HEK293 (cell line): ENCODE data around the gene GAS7.

Experiments
- FEZF1 ChIP-seq: fragments of 450-650 bp; formaldehyde crosslinking; IDR thresholded peaks from 2 replicates; pipeline ENCODE4 v1.5.1; 2016; ENCODE audit warnings: missing biosample characterization, missing genetic modification characterization
- GFI1B ChIP-seq: fragments of 450-650 bp; formaldehyde crosslinking; IDR thresholded peaks from 2 replicates; pipeline ENCODE4 v1.5.1; 2016; ENCODE audit warnings: missing biosample characterization, missing genetic modification characterization
- HOXA7 ChIP-seq: sonication (generic); formaldehyde crosslinking; IDR thresholded peaks from 2 replicates; pipeline ENCODE4 v1.8.1; 2022; ENCODE audit warnings: missing genetic modification reagents, borderline replicate concordance
- HOXD13 ChIP-seq: sonication (generic); formaldehyde crosslinking; IDR thresholded peaks from 2 replicates; pipeline ENCODE4 v1.8.0; 2022; ENCODE audit warnings: missing genetic modification reagents, borderline replicate concordance
- MZF1 ChIP-seq: fragments of 450-650 bp; formaldehyde crosslinking; IDR thresholded peaks from 2 replicates; pipeline ENCODE4 v1.5.1; 2017; ENCODE audit warnings: missing biosample characterization, missing genetic modification characterization, borderline replicate concordance
- OSR2 ChIP-seq: fragments of 450-650 bp; formaldehyde crosslinking; IDR thresholded peaks from 2 replicates; pipeline ENCODE4 v1.5.1; 2016; ENCODE audit warnings: missing biosample characterization, missing genetic modification characterization
- PBX3 ChIP-seq: sonication (generic); formaldehyde crosslinking; IDR thresholded peaks from 2 replicates; pipeline ENCODE4 v1.8.1; 2022; ENCODE audit warnings: mild to moderate bottlenecking, moderate library complexity, missing genetic modification reagents
- SALL2 ChIP-seq: fragments of 450-650 bp; formaldehyde crosslinking; IDR thresholded peaks from 2 replicates; pipeline ENCODE4 v1.5.0; 2017; ENCODE audit warnings: missing biosample characterization, mild to moderate bottlenecking, missing genetic modification characterization, borderline replicate concordance
- SP2 ChIP-seq: fragments of 450-650 bp; formaldehyde crosslinking; IDR thresholded peaks from 2 replicates; pipeline ENCODE4 v1.5.1; 2016; ENCODE audit warnings: missing biosample characterization, missing genetic modification characterization
- ZBTB17 ChIP-seq: fragments of 450-650 bp; formaldehyde crosslinking; IDR thresholded peaks from 2 replicates; pipeline ENCODE4 v1.5.1; 2016; ENCODE audit warnings: missing biosample characterization, missing genetic modification characterization
- ZFP41 ChIP-seq: fragments of 450-650 bp; formaldehyde crosslinking; IDR thresholded peaks from 2 replicates; pipeline ENCODE4 v1.5.1; 2016; ENCODE audit warnings: missing biosample characterization, missing genetic modification characterization, borderline replicate concordance
- ZIC2 ChIP-seq: fragments of 450-650 bp; formaldehyde crosslinking; IDR thresholded peaks from 2 replicates; pipeline ENCODE4 v1.5.1; 2016; ENCODE audit warnings: missing biosample characterization, missing genetic modification characterization
- ZNF10 ChIP-seq: fragments of 450-650 bp; formaldehyde crosslinking; IDR thresholded peaks from 2 replicates; pipeline ENCODE4 v1.5.1; 2017; ENCODE audit warnings: missing biosample characterization, missing genetic modification characterization
- ZNF112 ChIP-seq: fragments of 450-650 bp; formaldehyde crosslinking; IDR thresholded peaks from 2 replicates; pipeline ENCODE4 v1.5.0; 2017; ENCODE audit warnings: missing biosample characterization, missing genetic modification characterization
- ZNF140 ChIP-seq: fragments of 450-650 bp; formaldehyde crosslinking; IDR thresholded peaks from 2 replicates; pipeline ENCODE4 v1.5.1; 2016; ENCODE audit warnings: missing biosample characterization, missing genetic modification characterization
- ZNF169 ChIP-seq: fragments of 450-650 bp; formaldehyde crosslinking; IDR thresholded peaks from 2 replicates; pipeline ENCODE4 v1.5.1; 2016; ENCODE audit warnings: missing biosample characterization, missing genetic modification characterization
- ZNF175 ChIP-seq: fragments of 450-650 bp; formaldehyde crosslinking; IDR thresholded peaks from 2 replicates; pipeline ENCODE4 v1.5.1; 2016; ENCODE audit warnings: missing biosample characterization, missing genetic modification characterization
- ZNF221 ChIP-seq: fragments of 450-650 bp; formaldehyde crosslinking; IDR thresholded peaks from 2 replicates; pipeline ENCODE4 v1.5.1; 2017; ENCODE audit warnings: missing biosample characterization, missing genetic modification characterization, borderline replicate concordance
- ZNF311 ChIP-seq: fragments of 450-650 bp; formaldehyde crosslinking; IDR thresholded peaks from 2 replicates; pipeline ENCODE4 v1.5.1; 2017; ENCODE audit warnings: missing biosample characterization, missing genetic modification characterization, borderline replicate concordance
- ZNF394 ChIP-seq: fragments of 450-650 bp; formaldehyde crosslinking; IDR thresholded peaks from 2 replicates; pipeline ENCODE4 v1.5.1; 2016; ENCODE audit warnings: missing biosample characterization, missing genetic modification characterization, mild to moderate bottlenecking, moderate library complexity, borderline replicate concordance
- ZNF416 ChIP-seq: fragments of 450-650 bp; formaldehyde crosslinking; IDR thresholded peaks from 2 replicates; pipeline ENCODE4 v1.5.1; 2016; ENCODE audit warnings: missing biosample characterization, missing genetic modification characterization
- ZNF548 ChIP-seq: fragments of 450-650 bp; formaldehyde crosslinking; IDR thresholded peaks from 2 replicates; pipeline ENCODE4 v1.5.1; 2016; ENCODE audit warnings: missing biosample characterization, missing genetic modification characterization
- ZNF571 ChIP-seq: fragments of 450-650 bp; formaldehyde crosslinking; IDR thresholded peaks from 2 replicates; pipeline ENCODE4 v1.5.0; 2017; ENCODE audit warnings: missing biosample characterization, missing genetic modification characterization
- ZNF585B ChIP-seq: fragments of 450-650 bp; formaldehyde crosslinking; IDR thresholded peaks from 2 replicates; pipeline ENCODE4 v1.5.1; 2016; ENCODE audit warnings: missing biosample characterization, missing genetic modification characterization
- ZNF600 ChIP-seq: fragments of 450-650 bp; formaldehyde crosslinking; IDR thresholded peaks from 2 replicates; pipeline ENCODE4 v1.5.1; 2016; ENCODE audit warnings: missing biosample characterization, missing genetic modification characterization
- ZNF624 ChIP-seq: fragments of 450-650 bp; formaldehyde crosslinking; IDR thresholded peaks from 2 replicates; pipeline ENCODE4 v1.5.1; 2017; ENCODE audit warnings: missing biosample characterization, missing genetic modification characterization
- ZNF645 ChIP-seq: fragments of 450-650 bp; formaldehyde crosslinking; IDR thresholded peaks from 2 replicates; pipeline ENCODE4; 2016; ENCODE audit warnings: missing biosample characterization, missing genetic modification characterization
- ZNF658 ChIP-seq: fragments of 450-650 bp; formaldehyde crosslinking; IDR thresholded peaks from 2 replicates; pipeline ENCODE4; 2016; ENCODE audit warnings: missing biosample characterization, missing genetic modification characterization
- ZNF701 ChIP-seq: fragments of 450-650 bp; formaldehyde crosslinking; IDR thresholded peaks from 2 replicates; pipeline ENCODE4 v1.5.1; 2016; ENCODE audit warnings: missing biosample characterization, missing genetic modification characterization
- TF ChIP-seq, protein P1 (sequence below): fragments of 450-650 bp; formaldehyde crosslinking; IDR thresholded peaks from 2 replicates; pipeline ENCODE4 v1.5.1; 2016; ENCODE audit warnings: missing biosample characterization, missing genetic modification characterization
- TF ChIP-seq, protein P2 (sequence below): fragments of 450-650 bp; formaldehyde crosslinking; IDR thresholded peaks from 2 replicates; pipeline ENCODE4 v1.5.1; 2016; ENCODE audit warnings: missing biosample characterization, missing genetic modification characterization
- TF ChIP-seq, protein P3 (sequence below): fragments of 450-650 bp; formaldehyde crosslinking; IDR thresholded peaks from 2 replicates; pipeline ENCODE4 v1.5.1; 2016; ENCODE audit warnings: missing biosample characterization, missing genetic modification characterization
- TF ChIP-seq, protein P4 (sequence below): fragments of 450-650 bp; formaldehyde crosslinking; IDR thresholded peaks from 2 replicates; pipeline ENCODE4 v1.5.1; 2016; ENCODE audit warnings: missing biosample characterization, missing genetic modification characterization

GAS7 gene

GRCh38 chr17:10114931-10115535, 83.4 kb downstream of the GAS7 start (continued):
- TF ChIP-seq, protein P1, sequence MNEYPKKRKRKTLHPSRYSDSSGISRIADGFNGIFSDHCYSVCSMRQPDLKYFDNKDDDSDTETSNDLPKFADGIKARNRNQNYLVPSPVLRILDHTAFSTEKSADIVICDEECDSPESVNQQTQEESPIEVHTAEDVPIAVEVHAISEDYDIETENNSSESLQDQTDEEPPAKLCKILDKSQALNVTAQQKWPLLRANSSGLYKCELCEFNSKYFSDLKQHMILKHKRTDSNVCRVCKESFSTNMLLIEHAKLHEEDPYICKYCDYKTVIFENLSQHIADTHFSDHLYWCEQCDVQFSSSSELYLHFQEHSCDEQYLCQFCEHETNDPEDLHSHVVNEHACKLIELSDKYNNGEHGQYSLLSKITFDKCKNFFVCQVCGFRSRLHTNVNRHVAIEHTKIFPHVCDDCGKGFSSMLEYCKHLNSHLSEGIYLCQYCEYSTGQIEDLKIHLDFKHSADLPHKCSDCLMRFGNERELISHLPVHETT (tag by site-specific recombination) = no peak
- no peak for TF ChIP-seq SALL2 (tag by site-specific recombination)
- TF ChIP-seq MZF1 = no peak
- TF ChIP-seq ZNF10 (tag by site-specific recombination) = no peak
- TF ChIP-seq ZNF571 = no peak
- no peak for TF ChIP-seq ZNF169 (tag by site-specific recombination)
- peak; percentile 85 for TF ChIP-seq ZIC2 (tag by site-specific recombination)
- no peak for TF ChIP-seq ZNF645 (tag by site-specific recombination)
- TF ChIP-seq ZNF658 = no peak
- no peak for TF ChIP-seq FEZF1
- TF ChIP-seq, protein P2, sequence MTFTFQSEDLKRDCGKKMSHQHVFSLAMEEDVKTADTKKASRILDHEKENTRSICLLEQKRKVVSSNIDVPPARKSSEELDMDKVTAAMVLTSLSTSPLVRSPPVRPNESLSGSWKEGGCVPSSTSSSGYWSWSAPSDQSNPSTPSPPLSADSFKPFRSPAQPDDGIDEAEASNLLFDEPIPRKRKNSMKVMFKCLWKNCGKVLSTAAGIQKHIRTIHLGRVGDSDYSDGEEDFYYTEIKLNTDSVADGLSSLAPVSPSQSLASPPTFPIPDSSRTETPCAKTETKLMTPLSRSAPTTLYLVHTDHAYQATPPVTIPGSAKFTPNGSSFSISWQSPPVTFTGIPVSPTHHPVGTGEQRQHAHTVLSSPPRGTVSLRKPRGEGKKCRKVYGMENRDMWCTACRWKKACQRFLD (tag by site-specific recombination) = no peak
- TF ChIP-seq ZBTB17 (tag by site-specific recombination) = peak; percentile 75
- TF ChIP-seq, protein P3, sequence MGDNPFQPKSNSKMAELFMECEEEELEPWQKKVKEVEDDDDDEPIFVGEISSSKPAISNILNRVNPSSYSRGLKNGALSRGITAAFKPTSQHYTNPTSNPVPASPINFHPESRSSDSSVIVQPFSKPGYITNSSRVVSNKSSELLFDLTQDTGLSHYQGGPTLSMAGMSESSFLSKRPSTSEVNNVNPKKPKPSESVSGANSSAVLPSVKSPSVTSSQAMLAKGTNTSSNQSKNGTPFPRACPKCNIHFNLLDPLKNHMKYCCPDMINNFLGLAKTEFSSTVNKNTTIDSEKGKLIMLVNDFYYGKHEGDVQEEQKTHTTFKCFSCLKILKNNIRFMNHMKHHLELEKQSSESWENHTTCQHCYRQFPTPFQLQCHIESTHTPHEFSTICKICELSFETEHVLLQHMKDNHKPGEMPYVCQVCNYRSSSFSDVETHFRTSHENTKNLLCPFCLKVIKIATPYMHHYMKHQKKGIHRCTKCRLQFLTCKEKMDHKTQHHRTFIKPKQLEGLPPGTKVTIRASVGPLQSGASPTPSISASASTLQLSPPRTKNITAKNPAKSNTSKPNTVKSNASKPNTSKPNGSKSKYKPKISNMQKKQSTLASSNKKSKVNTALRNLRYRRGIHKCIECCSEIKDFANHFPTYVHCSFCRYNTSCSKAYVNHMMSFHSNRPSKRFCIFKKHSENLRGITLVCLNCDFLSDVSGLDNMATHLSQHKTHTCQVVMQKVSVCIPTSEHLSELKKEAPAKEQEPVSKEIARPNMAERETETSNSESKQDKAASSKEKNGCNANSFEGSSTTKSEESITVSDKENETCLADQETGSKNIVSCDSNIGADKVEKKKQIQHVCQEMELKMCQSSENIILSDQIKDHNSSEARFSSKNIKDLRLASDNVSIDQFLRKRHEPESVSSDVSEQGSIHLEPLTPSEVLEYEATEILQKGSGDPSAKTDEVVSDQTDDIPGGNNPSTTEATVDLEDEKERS = no peak
- TF ChIP-seq PBX3 (CRISPR knock-in tag) = no peak
- no peak for TF ChIP-seq ZNF585B
- TF ChIP-seq SP2 (tag by site-specific recombination) = no peak; the same call in 1 of the 2 replicates
- 0 out of 2 replicates have a peak, but pooled peaks have one; percentile 16 for TF ChIP-seq ZNF701 (tag by site-specific recombination)
- peak; percentile 42; the same call in 1 of the 2 replicates for TF ChIP-seq ZNF600 (tag by site-specific recombination)
- TF ChIP-seq GFI1B = no peak
- TF ChIP-seq ZNF112 (tag by site-specific recombination) = no peak
- no peak for TF ChIP-seq OSR2 (tag by site-specific recombination)
- no peak for TF ChIP-seq ZNF548 (tag by site-specific recombination)
- TF ChIP-seq ZNF175 (tag by site-specific recombination) = no peak
- TF ChIP-seq ZFP41 (tag by site-specific recombination) = no peak
- peak; percentile 23; the same call in 1 of the 2 replicates for TF ChIP-seq ZNF394 (tag by site-specific recombination)
- no peak for TF ChIP-seq ZNF624
- TF ChIP-seq HOXA7 = no peak
- no peak for TF ChIP-seq ZNF416 (tag by site-specific recombination)
- no peak for TF ChIP-seq HOXD13
- no peak for TF ChIP-seq ZNF221
- TF ChIP-seq ZNF140 (tag by site-specific recombination) = no peak
- no peak for TF ChIP-seq ZNF311 (tag by site-specific recombination)
- TF ChIP-seq, protein P4, sequence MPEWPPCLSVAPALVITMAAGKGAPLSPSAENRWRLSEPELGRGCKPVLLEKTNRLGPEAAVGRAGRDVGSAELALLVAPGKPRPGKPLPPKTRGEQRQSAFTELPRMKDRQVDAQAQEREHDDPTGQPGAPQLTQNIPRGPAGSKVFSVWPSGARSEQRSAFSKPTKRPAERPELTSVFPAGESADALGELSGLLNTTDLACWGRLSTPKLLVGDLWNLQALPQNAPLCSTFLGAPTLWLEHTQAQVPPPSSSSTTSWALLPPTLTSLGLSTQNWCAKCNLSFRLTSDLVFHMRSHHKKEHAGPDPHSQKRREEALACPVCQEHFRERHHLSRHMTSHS = no peak
